Left lung (tissue), 10 donors: ENCODE results near the gene GBGT1. TPM values are rescaled to one million over a fixed set of nuclear protein-coding genes. Genes with fewer than 3 reads are reported as not detected.

ENCODE experiments used
- ATAC-seq: fragments of 200-7000 bp; cut with Tn5 transposase; one replicate; pipeline ENCODE4 v1.9.1; 2020; ENCODE audit warnings: moderate library complexity
- DNase-seq, 4 donors: peaks; one replicate each; pipeline ENCODE4 v3.0.0-alpha.2; 2013 to 2020
- H3K27ac ChIP-seq, 2 donors: fragments of 200-600 bp; sonication (generic) in 1 of 2; one replicate each; pipeline versions ENCODE4 v1.5.0 to v1.8.0; 2020 to 2021
- H3K27me3 ChIP-seq, 2 donors: fragments of 200-600 bp; sonication (generic) in 1 of 2; one replicate each; pipeline versions ENCODE4 v1.5.0 to v1.8.0; 2020 to 2021
- H3K36me3 ChIP-seq, 2 donors: fragments of 200-600 bp; sonication (generic) in 1 of 2; one replicate each; pipeline versions ENCODE4 v1.5.0 to v1.8.0; 2020 to 2021
- H3K4me1 ChIP-seq, 2 donors: fragments of 200-600 bp; one replicate each; pipeline ENCODE4 v1.8.0; 2021
- H3K4me3 ChIP-seq, 2 donors: fragments of 200-600 bp; sonication (generic) in 1 of 2; one replicate each; pipeline versions ENCODE4 v1.5.0 to v1.8.0; 2020 to 2021; ENCODE audit warnings: mild to moderate bottlenecking in 1 of 2
- H3K9me3 ChIP-seq, 2 donors: fragments of 200-600 bp; sonication (generic) in 1 of 2; one replicate each; pipeline versions ENCODE4 v1.5.0 to v1.8.0; 2020 to 2021
- CTCF ChIP-seq, 2 donors: fragments of 200-600 bp; sonication (generic) in 1 of 2; IDR thresholded peaks; one replicate each; pipeline versions ENCODE4 v1.5.0 to v1.8.0; 2021; ENCODE audit warnings: antibody characterized with exemption in 2 of 2
- intact Hi-C, 2 donors: fragments of 100-400 bp; cut with DNase I; formaldehyde crosslinking; loops; one replicate each; pipeline versions ENCODE4 v1.11.2 to v1.14.2; 2022
- polyA plus RNA-seq, 6 donors: library from polyadenylated mRNA; unstranded; fragments of 120-200 nt; gene quantifications; one replicate each; pipeline ENCODE4 v1.2.1, GENCODE V29; 2013; ENCODE audit not compliant: insufficient read length in 6 of 6
- total RNA-seq, 2 donors: library from RNA; stranded (reverse); fragmentation: NEBNext Ultra II Directional; extraction: Animal tissue kit (Norgen Biotek cat#: 25700); gene quantifications; one replicate each; pipeline ENCODE4 v1.2.1, GENCODE V29; 2021
- donor health status: DM: no; HTN: yes; CAD: no.
- donor health status: DM: no; HTN: no; CAD: no.

The GBGT1 gene
- total and polyA plus RNA-seq, 8 donors: 2.7 to 45.1 (median 4.9) TPM

DNA sequence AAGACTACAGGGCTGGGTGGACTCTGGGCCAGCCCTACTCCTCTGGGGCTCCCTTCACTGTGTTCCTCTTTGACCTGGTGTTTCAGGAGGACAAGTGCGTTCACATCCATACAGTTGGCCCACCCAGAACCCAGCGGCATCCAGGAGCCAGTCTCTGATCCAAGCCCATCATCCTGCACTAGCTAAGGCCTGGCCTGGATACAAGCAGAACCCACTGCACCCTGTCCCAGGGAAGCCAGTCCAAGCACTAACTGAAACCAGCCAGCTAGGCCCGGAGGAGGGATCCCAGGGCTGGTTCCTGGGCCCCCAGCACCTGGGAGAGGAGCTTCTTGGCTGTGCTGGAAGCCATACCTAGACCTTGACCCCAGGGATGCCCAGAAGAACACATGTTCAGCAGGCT is 4.1 kb upstream of the GBGT1 start:
- ATAC-seq (no peak), DNase-seq (no peak)
- Histone ChIP-seq H3K9me3 (no peaks in the 10 kb centered on the region), H3K36me3 (no peaks in the 10 kb centered on the region), H3K27me3 (peaks cover 0 to 26% of the 10 kb centered on the region in 2 donors), H3K27ac (no peak overlapping the region), H3K4me1 (peaks cover 11 to 19% of the 10 kb centered on the region in 2 donors), H3K4me3 (no peak overlapping the region)
- intact Hi-C loops: no loop called here
- no peak for TF ChIP-seq CTCF (IDR thresholded peaks at IDR 0.05)

DNA sequence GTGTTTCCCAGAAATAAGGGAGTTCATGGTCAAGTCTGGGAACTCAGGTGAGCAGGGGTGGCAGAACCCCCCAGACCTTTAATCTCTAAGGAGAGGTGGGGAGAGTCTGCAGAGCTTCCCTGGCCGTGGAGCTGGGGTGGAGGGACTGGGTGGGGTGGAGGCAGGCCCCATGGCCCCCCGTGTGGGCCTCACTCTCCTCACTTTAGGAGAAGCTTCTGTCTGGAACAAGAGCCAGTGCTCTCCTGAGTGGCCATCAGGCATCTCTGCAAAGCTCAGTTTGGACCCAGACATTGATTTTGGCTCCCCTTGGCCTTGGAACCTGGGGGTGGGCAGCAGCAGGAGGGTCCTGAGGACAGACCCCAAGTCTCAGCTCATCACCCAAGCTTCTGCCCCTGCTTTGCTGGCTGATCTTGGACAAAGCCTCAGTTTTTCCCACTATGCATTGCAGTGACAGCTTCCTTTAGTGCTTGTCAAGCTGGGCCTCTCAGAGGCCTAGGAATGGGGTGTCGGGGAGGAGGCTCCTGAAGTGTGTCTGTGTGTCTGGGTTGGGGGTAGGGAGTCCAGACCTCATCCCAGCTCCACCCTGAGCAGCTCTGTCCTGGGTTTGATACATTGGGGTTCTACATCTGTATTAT is 3.5 kb upstream of the GBGT1 start:
- peaks cover 0 to 31% of the 10 kb centered on the region in 2 donors for H3K27me3 ChIP-seq
- no peak overlapping the region for H3K4me3 ChIP-seq
- DNase-seq (no peak), ATAC-seq (no peak)
- intact Hi-C loops: no loop called here
- H3K9me3 ChIP-seq: no peaks in the 10 kb centered on the region
- no peaks in the 10 kb centered on the region for H3K36me3 ChIP-seq
- peaks cover 14 to 24% of the 10 kb centered on the region in 2 donors for H3K4me1 ChIP-seq
- H3K27ac ChIP-seq: no peak overlapping the region
- no peak for TF ChIP-seq CTCF (IDR thresholded peaks at IDR 0.05)

- H3K27ac ChIP-seq: no peak overlapping the region
- TF ChIP-seq CTCF (IDR thresholded peaks at IDR 0.05): no peak
- H3K4me1 ChIP-seq: peaks cover 14 to 29% of the 10 kb centered on the region in 2 donors
- peaks cover 0 to 26% of the 10 kb centered on the region in 2 donors for H3K27me3 ChIP-seq
- DNase-seq (peak in 1 of 4 donors; percentile 76), ATAC-seq (no peak)
- H3K36me3 ChIP-seq: no peaks in the 10 kb centered on the region
- H3K9me3 ChIP-seq: no peaks in the 10 kb centered on the region
- intact Hi-C loops: no loop called here
- H3K4me3 ChIP-seq: no peak overlapping the region
Observed at GRCh38 chr9:133166392-133166791, 2.7 kb upstream of the GBGT1 start.

GRCh38 chr9:133165452-133165730 is 1.7 kb upstream of the GBGT1 start:
- no peak for DNase-seq
- intact Hi-C loops: no loop called here
- H3K27me3 ChIP-seq: peaks cover 0 to 20% of the 10 kb centered on the region in 2 donors
- TF ChIP-seq CTCF (IDR thresholded peaks at IDR 0.05): no peak
- H3K36me3 ChIP-seq: peaks cover 0 to under 1% of the 10 kb centered on the region in 2 donors
- no peak overlapping the region for H3K4me3 ChIP-seq
- no peaks in the 10 kb centered on the region for H3K9me3 ChIP-seq
- H3K4me1 ChIP-seq: peaks cover 17 to 39% of the 10 kb centered on the region in 2 donors
- no peak overlapping the region for H3K27ac ChIP-seq
- no peak for ATAC-seq

GRCh38 chr9:133164191-133164590 is 477 bp upstream of the GBGT1 start:
- DNase-seq (no peak), ATAC-seq (no peak)
- Histone ChIP-seq H3K27ac (peak overlapping the region; percentile 30 to 84), H3K36me3 (peaks cover 0 to 12% of the 10 kb centered on the region in 2 donors), H3K27me3 (peaks cover 0 to 20% of the 10 kb centered on the region in 2 donors), H3K4me1 (peaks cover 17 to 40% of the 10 kb centered on the region in 2 donors), H3K4me3 (peak overlapping the region; percentile 79 to 82), H3K9me3 (no peaks in the 10 kb centered on the region)
- intact Hi-C loops: no loop called here
- TF ChIP-seq CTCF (IDR thresholded peaks at IDR 0.05): no peak
